Osteocyte (in vitro differentiated cells): ENCODE data around the gene LDB2. TPM values are rescaled to one million over a fixed set of nuclear protein-coding genes. Genes with fewer than 3 reads are reported as not detected.
"Not testable (repeated sequence)": the region's sequence is repeated elsewhere in the genome, so short reads cannot be mapped to it uniquely, and the experiment has no call there.

Experiments used
- DNase-seq: peaks from one replicate; pipeline ENCODE4 v3.0.0; 2021; ENCODE audit warnings: mixed read lengths; ENCODE audit not compliant: unreplicated experiment; ENCODE audit errors: extremely low spot score
- H3K27ac Mint-ChIP-seq: one replicate; pipeline ENCODE4 v1.8.0; 2021; ENCODE audit warnings: mild to moderate bottlenecking, mixed read lengths; ENCODE audit not compliant: unreplicated experiment
- H3K27me3 Mint-ChIP-seq: one replicate; pipeline ENCODE4 v1.8.0; 2021; ENCODE audit warnings: mixed read lengths; ENCODE audit not compliant: unreplicated experiment
- H3K36me3 Mint-ChIP-seq: one replicate; pipeline ENCODE4 v1.8.0; 2021; ENCODE audit warnings: mixed read lengths; ENCODE audit not compliant: unreplicated experiment
- H3K4me1 Mint-ChIP-seq: one replicate; pipeline ENCODE4 v1.8.0; 2021; ENCODE audit warnings: mixed read lengths; ENCODE audit not compliant: unreplicated experiment
- H3K4me3 Mint-ChIP-seq: one replicate; pipeline ENCODE4 v1.8.0; 2021; ENCODE audit warnings: mild to moderate bottlenecking, moderate library complexity, mixed read lengths; ENCODE audit not compliant: unreplicated experiment
- H3K9me3 Mint-ChIP-seq: one replicate; pipeline ENCODE4 v1.8.0; 2021; ENCODE audit warnings: mixed read lengths; ENCODE audit not compliant: unreplicated experiment
- total RNA-seq: library from RNA; stranded (reverse); gene quantifications from 2 replicates; pipeline ENCODE4 v1.2.1, GENCODE V29; 2021
- TF ChIP-seq, protein P1 (sequence below): fragments of 200-600 bp; sonication (generic); IDR thresholded peaks from 2 replicates; pipeline ENCODE4 v1.5.0; 2021; ENCODE audit warnings: antibody characterized with exemption, mild to moderate bottlenecking, moderate library complexity

The LDB2 gene
- total RNA-seq, 1 donor from 2014 or later = 8.7 TPM

DNA sequence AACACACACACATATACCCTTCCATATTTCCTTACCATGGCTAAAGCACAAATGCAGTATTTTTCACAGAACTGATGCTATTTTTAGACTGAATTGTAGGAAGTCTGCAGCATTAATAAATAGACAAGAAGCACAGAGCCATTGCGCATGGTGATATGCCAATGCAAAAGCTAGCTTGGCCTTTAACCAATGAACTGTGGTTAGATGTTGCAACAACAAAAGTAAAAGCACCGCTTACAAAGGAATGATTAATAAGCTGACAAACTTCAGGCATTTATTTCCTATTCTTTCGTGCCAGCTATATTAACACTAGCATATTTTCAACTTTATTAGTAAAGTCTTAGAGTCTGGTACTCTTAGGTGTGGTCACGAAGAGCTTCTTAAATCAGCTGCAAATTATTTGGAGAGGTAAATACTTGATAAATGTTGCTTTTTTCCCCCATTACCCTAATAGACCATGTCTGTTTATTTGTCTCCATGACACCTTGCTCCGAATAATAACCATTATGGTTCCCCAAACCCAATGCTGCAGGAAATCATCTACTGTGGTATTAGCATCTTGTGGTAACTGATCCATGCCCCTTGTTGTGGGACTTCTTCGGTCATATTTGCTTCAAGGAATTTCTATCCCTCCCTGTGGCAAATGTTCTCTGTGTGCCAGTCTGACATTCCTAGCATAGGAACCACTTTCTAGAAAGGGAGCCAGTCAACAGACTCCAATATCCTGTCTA is 366.0 kb downstream of the LDB2 start:
- no peak overlapping the region for H3K4me3 Mint-ChIP-seq
- no peak overlapping the region for H3K27ac Mint-ChIP-seq
- no peaks in the 10 kb centered on the region for H3K27me3 Mint-ChIP-seq
- DNase-seq = no peak
- H3K36me3 Mint-ChIP-seq = no peaks in the 10 kb centered on the region
- no peaks in the 10 kb centered on the region for H3K9me3 Mint-ChIP-seq
- TF ChIP-seq, protein P1, sequence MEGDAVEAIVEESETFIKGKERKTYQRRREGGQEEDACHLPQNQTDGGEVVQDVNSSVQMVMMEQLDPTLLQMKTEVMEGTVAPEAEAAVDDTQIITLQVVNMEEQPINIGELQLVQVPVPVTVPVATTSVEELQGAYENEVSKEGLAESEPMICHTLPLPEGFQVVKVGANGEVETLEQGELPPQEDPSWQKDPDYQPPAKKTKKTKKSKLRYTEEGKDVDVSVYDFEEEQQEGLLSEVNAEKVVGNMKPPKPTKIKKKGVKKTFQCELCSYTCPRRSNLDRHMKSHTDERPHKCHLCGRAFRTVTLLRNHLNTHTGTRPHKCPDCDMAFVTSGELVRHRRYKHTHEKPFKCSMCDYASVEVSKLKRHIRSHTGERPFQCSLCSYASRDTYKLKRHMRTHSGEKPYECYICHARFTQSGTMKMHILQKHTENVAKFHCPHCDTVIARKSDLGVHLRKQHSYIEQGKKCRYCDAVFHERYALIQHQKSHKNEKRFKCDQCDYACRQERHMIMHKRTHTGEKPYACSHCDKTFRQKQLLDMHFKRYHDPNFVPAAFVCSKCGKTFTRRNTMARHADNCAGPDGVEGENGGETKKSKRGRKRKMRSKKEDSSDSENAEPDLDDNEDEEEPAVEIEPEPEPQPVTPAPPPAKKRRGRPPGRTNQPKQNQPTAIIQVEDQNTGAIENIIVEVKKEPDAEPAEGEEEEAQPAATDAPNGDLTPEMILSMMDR = no peak
- H3K4me1 Mint-ChIP-seq = no peaks in the 10 kb centered on the region

DNA sequence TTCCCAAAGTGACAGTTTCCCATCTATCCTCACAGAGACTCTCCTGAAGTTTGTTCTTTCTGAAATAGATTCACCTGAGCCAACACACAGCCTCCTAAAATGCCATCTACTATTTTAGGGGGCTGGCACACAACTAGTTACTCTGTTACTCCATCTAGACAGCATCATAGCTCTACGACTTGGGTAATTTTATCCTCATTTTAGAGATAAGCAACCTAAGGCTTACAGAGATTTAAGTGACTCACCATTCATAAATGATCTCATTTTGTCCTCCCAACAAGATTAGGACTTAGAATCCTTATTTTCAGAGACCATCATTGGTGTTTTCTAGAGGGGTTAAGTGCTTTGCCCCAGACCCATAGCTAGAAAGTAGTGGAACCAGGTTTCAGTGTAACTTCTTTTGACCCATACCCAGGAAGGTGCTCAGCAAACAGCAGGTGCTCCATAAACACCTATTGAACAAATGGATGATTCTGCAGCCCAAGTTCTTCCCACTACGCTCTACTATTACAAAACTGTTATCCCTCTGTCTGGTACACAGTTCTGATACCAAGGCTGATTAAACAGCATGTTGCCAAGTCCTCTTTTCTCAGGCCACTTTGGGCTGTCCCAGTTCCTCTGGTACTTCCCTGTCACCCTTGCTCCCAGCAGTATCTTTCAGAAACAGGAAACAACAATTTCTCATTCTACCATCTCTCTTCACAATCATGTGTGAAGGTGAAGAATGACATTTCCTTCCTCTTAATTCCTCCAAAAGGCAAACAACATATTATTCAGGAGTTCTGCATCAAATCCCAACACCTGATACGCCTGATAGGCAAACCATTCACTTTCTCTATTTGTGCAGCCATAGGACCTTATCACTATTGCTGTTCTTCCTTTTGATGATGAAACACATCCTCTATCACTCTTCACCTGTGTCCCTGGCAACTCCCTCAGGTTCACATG is 367.5 kb downstream of the LDB2 start:
- Mint-ChIP-seq H3K27me3 (no peaks in the 10 kb centered on the region), H3K36me3 (no peaks in the 10 kb centered on the region), H3K27ac (no peak overlapping the region), H3K4me3 (no peak overlapping the region), H3K4me1 (no peaks in the 10 kb centered on the region), H3K9me3 (no peaks in the 10 kb centered on the region)
- DNase-seq = no peak
- TF ChIP-seq, protein P1 = no peak

DNA sequence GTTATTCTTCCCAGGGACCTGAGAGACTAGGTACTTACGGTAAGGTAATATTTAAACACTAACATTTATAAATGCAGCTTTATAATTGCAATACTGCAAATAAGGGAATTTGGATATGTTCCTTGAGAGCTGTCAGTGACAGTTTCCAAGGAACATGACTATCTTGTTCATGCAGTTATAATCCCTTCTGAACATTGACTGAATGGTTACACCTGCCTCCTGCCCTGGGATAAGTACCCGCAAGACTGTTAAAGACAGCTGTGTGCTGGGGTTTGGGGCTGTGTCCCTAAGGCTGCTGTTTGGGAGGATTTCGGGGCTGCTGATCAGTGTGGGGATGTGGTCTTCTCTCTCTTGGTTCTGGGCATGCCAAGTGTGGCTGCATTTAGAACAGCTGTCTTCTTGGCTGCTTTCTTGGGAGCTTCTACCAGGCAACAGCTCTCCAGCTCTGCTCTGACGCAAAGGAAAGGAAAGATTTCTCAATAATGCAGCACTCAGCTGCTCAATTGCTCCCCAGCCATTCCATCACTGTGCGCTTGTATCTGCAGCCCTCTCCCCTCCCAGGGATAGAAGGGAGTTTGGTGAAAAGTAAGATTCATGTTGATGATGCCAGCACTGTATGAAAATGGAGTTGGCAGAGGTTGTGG is 373.4 kb downstream of the LDB2 start:
- H3K27ac Mint-ChIP-seq = no peak overlapping the region
- no peaks in the 10 kb centered on the region for H3K4me1 Mint-ChIP-seq
- DNase-seq = no peak
- H3K27me3 Mint-ChIP-seq = no peaks in the 10 kb centered on the region
- no peak overlapping the region for H3K4me3 Mint-ChIP-seq
- TF ChIP-seq, protein P1 = no peak
- no peaks in the 10 kb centered on the region for H3K9me3 Mint-ChIP-seq
- no peaks in the 10 kb centered on the region for H3K36me3 Mint-ChIP-seq

- no peaks in the 10 kb centered on the region for H3K36me3 Mint-ChIP-seq
- no peaks in the 10 kb centered on the region for H3K27me3 Mint-ChIP-seq
- TF ChIP-seq, protein P1 = no peak
- H3K4me1 Mint-ChIP-seq = no peaks in the 10 kb centered on the region
- no peaks in the 10 kb centered on the region for H3K9me3 Mint-ChIP-seq
- no peak for DNase-seq
- H3K4me3 Mint-ChIP-seq = no peak overlapping the region
- H3K27ac Mint-ChIP-seq = no peak overlapping the region
These were observed 374.0 kb downstream of the LDB2 start for GRCh38 chr4:16524406-16524805.

DNA sequence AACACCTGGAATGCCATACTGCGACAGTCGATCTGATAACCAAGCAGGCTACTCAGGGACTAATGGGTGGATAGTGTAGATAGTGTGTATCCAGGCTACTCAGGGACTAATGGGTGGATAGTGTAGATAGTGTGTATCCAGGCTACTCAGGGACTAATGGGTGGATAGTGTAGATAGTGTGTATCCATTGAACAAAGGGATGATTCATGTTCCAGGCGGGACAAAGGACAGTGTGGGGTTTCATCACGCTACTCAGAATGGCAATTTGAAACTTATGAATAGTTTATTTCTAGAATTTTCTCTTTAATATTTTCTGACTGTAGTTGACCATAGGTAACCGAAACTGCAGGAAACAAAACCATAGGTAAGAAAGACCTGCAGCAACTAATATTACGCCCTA is 374.9 kb downstream of the LDB2 start:
- not testable (repeated sequence) for H3K9me3 Mint-ChIP-seq, H3K27me3 Mint-ChIP-seq, H3K4me1 Mint-ChIP-seq

More for the DNA sequence above, 374.9 kb downstream of the LDB2 start:
- H3K27ac Mint-ChIP-seq, H3K36me3 Mint-ChIP-seq, H3K4me3 Mint-ChIP-seq, DNase-seq: not testable (repeated sequence)
